GM23338 (cell line): ENCODE data around the gene SERPINA5. TPM values are rescaled to one million over a fixed set of nuclear protein-coding genes. Genes with fewer than 3 reads are reported as not detected.

ENCODE experiments used
- ATAC-seq: fragments of 200-7000 bp; cut with Tn5 transposase; 3 replicates; pipeline ENCODE4 v1.9.1; 2020
- DNase-seq: peaks from one replicate; pipeline ENCODE4 v3.0.0-alpha.2; 2015; ENCODE audit warnings: low spot score
- H2AFZ ChIP-seq: fragments of 200-600 bp; sonication (generic); 2 replicates; pipeline ENCODE4 v1.8.0; 2016; ENCODE audit warnings: antibody characterized with exemption, mild to moderate bottlenecking, moderate library complexity
- H3F3A ChIP-seq: fragments of 200-600 bp; sonication (generic); replicated peaks from 2 replicates; pipeline ENCODE4 v1.8.0; 2017; ENCODE audit warnings: antibody characterized with exemption, mixed run types, low read depth
- H3K27ac ChIP-seq: fragments of 200-600 bp; sonication (generic); 2 replicates; pipeline ENCODE4 v1.6.1; 2016; ENCODE audit warnings: low read depth
- H3K27me3 ChIP-seq: fragments of 200-600 bp; sonication (generic); 2 replicates; pipeline ENCODE4 v1.8.0; 2016; ENCODE audit warnings: mild to moderate bottlenecking, mixed run types, moderate library complexity; ENCODE audit not compliant: insufficient read depth
- H3K36me3 ChIP-seq: fragments of 200-600 bp; sonication (generic); 2 replicates; pipeline ENCODE4 v1.8.0; 2016; ENCODE audit warnings: mild to moderate bottlenecking; ENCODE audit not compliant: insufficient read depth
- H3K4me1 ChIP-seq: fragments of 200-600 bp; sonication (generic); 2 replicates; pipeline ENCODE4 v1.8.0; 2016; ENCODE audit warnings: mild to moderate bottlenecking, moderate library complexity; ENCODE audit not compliant: insufficient read depth
- H3K4me2 ChIP-seq: fragments of 200-600 bp; sonication (generic); 2 replicates; pipeline ENCODE4 v1.7.1; 2017; ENCODE audit warnings: mixed run types
- H3K4me3 ChIP-seq: fragments of 200-600 bp; sonication (generic); 2 replicates; pipeline ENCODE4 v1.6.1; 2016; ENCODE audit warnings: mixed run types
- H3K79me2 ChIP-seq: fragments of 200-600 bp; sonication (generic); replicated peaks from 2 replicates; pipeline ENCODE4 v1.8.0; 2017; ENCODE audit warnings: mild to moderate bottlenecking; ENCODE audit not compliant: insufficient read depth
- H3K9me2 ChIP-seq: fragments of 200-600 bp; sonication (generic); 2 replicates; pipeline ENCODE4 v1.8.0; 2017; ENCODE audit not compliant: insufficient read depth
- H4K20me1 ChIP-seq: fragments of 200-600 bp; sonication (generic); replicated peaks from 2 replicates; pipeline ENCODE4 v1.8.0; 2017; ENCODE audit warnings: mild to moderate bottlenecking; ENCODE audit not compliant: insufficient read depth
- H3K27ac Mint-ChIP-seq: 2 replicates; pipeline ENCODE4 v1.8.0; 2020; ENCODE audit warnings: inconsistent platforms, mild to moderate bottlenecking, moderate library complexity, mixed read lengths
- H3K27me3 Mint-ChIP-seq: 3 replicates; pipeline ENCODE4 v1.8.0; 2022; ENCODE audit warnings: low read depth, mild to moderate bottlenecking, moderate library complexity, mixed read lengths, inconsistent platforms; ENCODE audit not compliant: insufficient read depth, poor library complexity
- H3K36me3 Mint-ChIP-seq: 3 replicates; pipeline ENCODE4 v1.8.0; 2021; ENCODE audit warnings: low read depth, mild to moderate bottlenecking, inconsistent platforms, moderate library complexity, mixed read lengths
- H3K4me1 Mint-ChIP-seq: 3 replicates; pipeline ENCODE4 v1.8.0; 2020; ENCODE audit warnings: mild to moderate bottlenecking, inconsistent platforms, mixed read lengths
- H3K4me3 Mint-ChIP-seq: 3 replicates; pipeline ENCODE4 v1.8.0; 2021; ENCODE audit warnings: moderate library complexity, mild to moderate bottlenecking, inconsistent platforms, mixed read lengths
- H3K9me3 Mint-ChIP-seq: 3 replicates; pipeline ENCODE4 v1.8.0; 2020; ENCODE audit warnings: moderate library complexity, mild to moderate bottlenecking, inconsistent platforms, mixed read lengths
- CREB1 ChIP-seq: fragments of 250-450 bp; sonication (Bioruptor Pico); IDR thresholded peaks from 2 replicates; pipeline ENCODE4 v1.5.0; 2020; ENCODE audit warnings: low read depth, mild to moderate bottlenecking, moderate library complexity
- ETS1 ChIP-seq: IDR thresholded peaks from 2 replicates; pipeline ENCODE4 v1.6.1; 2016; ENCODE audit warnings: antibody characterized with exemption
- EZH2 ChIP-seq: fragments of 200-600 bp; sonication (generic); IDR thresholded peaks from one replicate; pipeline ENCODE4 v1.8.0; 2017; ENCODE audit warnings: antibody characterized with exemption, mild to moderate bottlenecking, low read depth; ENCODE audit not compliant: unreplicated experiment
- EZH2phosphoT487 ChIP-seq: fragments of 200-600 bp; sonication (generic); IDR thresholded peaks from one replicate; pipeline ENCODE4 v1.8.1; 2018; ENCODE audit warnings: antibody characterized with exemption; ENCODE audit not compliant: unreplicated experiment
- JUNB ChIP-seq: IDR thresholded peaks from one replicate; pipeline ENCODE4 v1.6.1; 2016; ENCODE audit warnings: antibody characterized with exemption; ENCODE audit not compliant: unreplicated experiment
- NANOG ChIP-seq: IDR thresholded peaks from 2 replicates; pipeline ENCODE4 v1.6.1; 2016; ENCODE audit warnings: antibody characterized with exemption, borderline replicate concordance
- POLR2AphosphoS5 ChIP-seq: IDR thresholded peaks from 2 replicates; pipeline ENCODE4 v1.6.1; 2016; ENCODE audit warnings: antibody characterized with exemption, low read depth
- STAT1 ChIP-seq: IDR thresholded peaks from one replicate; pipeline ENCODE4 v1.6.1; 2016; ENCODE audit warnings: antibody characterized with exemption; ENCODE audit not compliant: unreplicated experiment
- ZNF114 ChIP-seq: fragments of 250-450 bp; sonication (Bioruptor Pico); IDR thresholded peaks from 2 replicates; pipeline ENCODE4 v1.5.0; 2020; ENCODE audit warnings: mild to moderate bottlenecking, moderate library complexity
- ZNF331 ChIP-seq: fragments of 250-450 bp; sonication (Bioruptor Pico); IDR thresholded peaks from 2 replicates; pipeline ENCODE4 v1.5.0; 2020; ENCODE audit warnings: low read depth, mild to moderate bottlenecking, moderate library complexity
- polyA plus RNA-seq: library from polyadenylated mRNA; unstranded; fragments of >200 nt; fragmentation: Nextera tagmentation; extraction: Ambion mirVana; gene quantifications from 2 replicates; pipeline ENCODE4 v1.2.1, GENCODE V29; 2016
- total RNA-seq: library from RNA; depleted of rRNA; stranded (reverse); fragments of >200 nt; shearing (Covaris generic); gene quantifications from 2 replicates; pipeline ENCODE4 v1.2.3, GENCODE V29; 2014
- TF ChIP-seq, protein P1 (sequence below), 2 experiments: fragments of 200-600 bp in 1 of 2; sonication (generic) in 1 of 2; conservative IDR thresholded peaks; 2 replicates each; pipeline versions ENCODE4 v1.5.1 to v1.6.1; 2016 to 2017; ENCODE audit warnings: antibody characterized with exemption in 2 of 2, low read depth in 2 of 2, mild to moderate bottlenecking in 2 of 2, moderate library complexity in 1 of 2
- TF ChIP-seq, protein P2 (sequence below): IDR thresholded peaks from one replicate; pipeline ENCODE4 v1.6.1; 2018; ENCODE audit warnings: antibody characterized with exemption; ENCODE audit not compliant: unreplicated experiment

The SERPINA5 gene
- total and polyA plus RNA-seq, 2 experiments from 2014 or later: 0.81 to 0.90 TPM

DNA sequence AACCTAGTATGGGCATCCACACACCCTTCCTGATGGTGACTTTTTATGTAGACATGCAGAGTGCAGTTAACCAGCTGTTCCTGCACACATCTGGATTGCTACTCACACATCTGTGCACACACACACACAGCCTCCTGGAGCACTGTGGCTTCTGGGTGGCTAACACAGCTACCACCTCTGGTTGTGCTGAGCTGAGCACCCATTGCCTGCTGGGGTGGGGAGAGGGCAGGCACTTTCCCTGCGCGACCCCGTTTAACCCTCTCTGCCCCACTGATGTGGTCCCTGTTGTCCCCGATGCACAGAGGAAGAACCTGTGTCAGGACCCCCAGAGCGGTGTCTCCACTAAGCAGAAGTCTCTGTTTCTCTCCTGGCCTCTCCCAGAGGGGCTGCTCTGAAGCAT, 16.6 kb downstream of the SERPINA5 start:
- Histone ChIP-seq H3K9me2 (no peaks in the 10 kb centered on the region), H3K4me2 (no peak overlapping the region), H3K27me3 (no peaks in the 10 kb centered on the region), H3F3A (no peaks in the 10 kb centered on the region), H3K79me2 (no peaks in the 10 kb centered on the region), H2AFZ (no peak overlapping the region), H3K27ac (no peak overlapping the region), H3K4me1 (no peaks in the 10 kb centered on the region), H3K36me3 (no peaks in the 10 kb centered on the region), H4K20me1 (no peaks in the 10 kb centered on the region), H3K4me3 (no peak overlapping the region)
- H3K36me3 Mint-ChIP-seq: no peaks in the 10 kb centered on the region; the same call in 1 of the 3 replicates
- peaks cover 7% of the 10 kb centered on the region; the same call in 2 of the 3 replicates for H3K9me3 Mint-ChIP-seq
- no peak for TF ChIP-seq NANOG
- H3K27me3 Mint-ChIP-seq: peaks cover 8% of the 10 kb centered on the region
- no peak overlapping the region for H3K27ac Mint-ChIP-seq
- no peak for DNase-seq
- ATAC-seq: no peak
- H3K4me1 Mint-ChIP-seq: peaks cover 13% of the 10 kb centered on the region
- no peak overlapping the region for H3K4me3 Mint-ChIP-seq

- no peak overlapping the region for H3K4me3 Mint-ChIP-seq
- peaks cover 10% of the 10 kb centered on the region for H3K27me3 Mint-ChIP-seq
- Histone ChIP-seq H2AFZ (peak overlapping the region; percentile 84; the same call in 1 of the 2 replicates), H3F3A (no peaks in the 10 kb centered on the region), H3K36me3 (no peaks in the 10 kb centered on the region), H3K4me2 (no peak overlapping the region), H3K27ac (no peak overlapping the region), H3K79me2 (no peaks in the 10 kb centered on the region), H3K4me3 (no peak overlapping the region), H4K20me1 (no peaks in the 10 kb centered on the region), H3K27me3 (no peaks in the 10 kb centered on the region), H3K9me2 (no peaks in the 10 kb centered on the region), H3K4me1 (no peaks in the 10 kb centered on the region)
- ATAC-seq (peak; percentile 21; the same call in 1 of the 3 replicates), DNase-seq (no peak)
- H3K27ac Mint-ChIP-seq: peak overlapping the region; percentile 80; the same call in 1 of the 2 replicates
- peaks cover 7% of the 10 kb centered on the region; the same call in 2 of the 3 replicates for H3K9me3 Mint-ChIP-seq
- H3K4me1 Mint-ChIP-seq: peaks cover 13% of the 10 kb centered on the region
- H3K36me3 Mint-ChIP-seq: no peaks in the 10 kb centered on the region; the same call in 1 of the 3 replicates
- TF ChIP-seq STAT1: no peak
- no peak for TF ChIP-seq EZH2
- TF ChIP-seq, protein P1, sequence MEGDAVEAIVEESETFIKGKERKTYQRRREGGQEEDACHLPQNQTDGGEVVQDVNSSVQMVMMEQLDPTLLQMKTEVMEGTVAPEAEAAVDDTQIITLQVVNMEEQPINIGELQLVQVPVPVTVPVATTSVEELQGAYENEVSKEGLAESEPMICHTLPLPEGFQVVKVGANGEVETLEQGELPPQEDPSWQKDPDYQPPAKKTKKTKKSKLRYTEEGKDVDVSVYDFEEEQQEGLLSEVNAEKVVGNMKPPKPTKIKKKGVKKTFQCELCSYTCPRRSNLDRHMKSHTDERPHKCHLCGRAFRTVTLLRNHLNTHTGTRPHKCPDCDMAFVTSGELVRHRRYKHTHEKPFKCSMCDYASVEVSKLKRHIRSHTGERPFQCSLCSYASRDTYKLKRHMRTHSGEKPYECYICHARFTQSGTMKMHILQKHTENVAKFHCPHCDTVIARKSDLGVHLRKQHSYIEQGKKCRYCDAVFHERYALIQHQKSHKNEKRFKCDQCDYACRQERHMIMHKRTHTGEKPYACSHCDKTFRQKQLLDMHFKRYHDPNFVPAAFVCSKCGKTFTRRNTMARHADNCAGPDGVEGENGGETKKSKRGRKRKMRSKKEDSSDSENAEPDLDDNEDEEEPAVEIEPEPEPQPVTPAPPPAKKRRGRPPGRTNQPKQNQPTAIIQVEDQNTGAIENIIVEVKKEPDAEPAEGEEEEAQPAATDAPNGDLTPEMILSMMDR (conservative IDR thresholded peaks at IDR 0.05; ENCODE audit: low read depth in 2 of 2): no peak
- no peak for TF ChIP-seq EZH2phosphoT487
- no peak for TF ChIP-seq CREB1 (CRISPR knock-in tag)
- no peak for TF ChIP-seq ZNF331
- no peak for TF ChIP-seq POLR2AphosphoS5
- TF ChIP-seq, protein P2, sequence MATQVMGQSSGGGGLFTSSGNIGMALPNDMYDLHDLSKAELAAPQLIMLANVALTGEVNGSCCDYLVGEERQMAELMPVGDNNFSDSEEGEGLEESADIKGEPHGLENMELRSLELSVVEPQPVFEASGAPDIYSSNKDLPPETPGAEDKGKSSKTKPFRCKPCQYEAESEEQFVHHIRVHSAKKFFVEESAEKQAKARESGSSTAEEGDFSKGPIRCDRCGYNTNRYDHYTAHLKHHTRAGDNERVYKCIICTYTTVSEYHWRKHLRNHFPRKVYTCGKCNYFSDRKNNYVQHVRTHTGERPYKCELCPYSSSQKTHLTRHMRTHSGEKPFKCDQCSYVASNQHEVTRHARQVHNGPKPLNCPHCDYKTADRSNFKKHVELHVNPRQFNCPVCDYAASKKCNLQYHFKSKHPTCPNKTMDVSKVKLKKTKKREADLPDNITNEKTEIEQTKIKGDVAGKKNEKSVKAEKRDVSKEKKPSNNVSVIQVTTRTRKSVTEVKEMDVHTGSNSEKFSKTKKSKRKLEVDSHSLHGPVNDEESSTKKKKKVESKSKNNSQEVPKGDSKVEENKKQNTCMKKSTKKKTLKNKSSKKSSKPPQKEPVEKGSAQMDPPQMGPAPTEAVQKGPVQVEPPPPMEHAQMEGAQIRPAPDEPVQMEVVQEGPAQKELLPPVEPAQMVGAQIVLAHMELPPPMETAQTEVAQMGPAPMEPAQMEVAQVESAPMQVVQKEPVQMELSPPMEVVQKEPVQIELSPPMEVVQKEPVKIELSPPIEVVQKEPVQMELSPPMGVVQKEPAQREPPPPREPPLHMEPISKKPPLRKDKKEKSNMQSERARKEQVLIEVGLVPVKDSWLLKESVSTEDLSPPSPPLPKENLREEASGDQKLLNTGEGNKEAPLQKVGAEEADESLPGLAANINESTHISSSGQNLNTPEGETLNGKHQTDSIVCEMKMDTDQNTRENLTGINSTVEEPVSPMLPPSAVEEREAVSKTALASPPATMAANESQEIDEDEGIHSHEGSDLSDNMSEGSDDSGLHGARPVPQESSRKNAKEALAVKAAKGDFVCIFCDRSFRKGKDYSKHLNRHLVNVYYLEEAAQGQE: no peak
- TF ChIP-seq ETS1: no peak
- no peak for TF ChIP-seq ZNF114 (CRISPR knock-in tag)
- no peak for TF ChIP-seq NANOG
- no peak for TF ChIP-seq JUNB
These were observed 17.2 kb downstream of the SERPINA5 start for GRCh38 chr14:94598506-94598815.
